ENCODE measurements around the gene SARM1.
"Not testable (repeated sequence)": the region's sequence is repeated elsewhere in the genome, so short reads cannot be mapped to it uniquely, and the experiment has no call there.

The SARM1 gene

GRCh38 chr17:28397275-28397674 is 25.8 kb downstream of the SARM1 start:
- no peak for DNase-seq

GRCh38 chr17:28397687-28398279 is 26.3 kb downstream of the SARM1 start:
- DNase-seq, result no peak

DNA sequence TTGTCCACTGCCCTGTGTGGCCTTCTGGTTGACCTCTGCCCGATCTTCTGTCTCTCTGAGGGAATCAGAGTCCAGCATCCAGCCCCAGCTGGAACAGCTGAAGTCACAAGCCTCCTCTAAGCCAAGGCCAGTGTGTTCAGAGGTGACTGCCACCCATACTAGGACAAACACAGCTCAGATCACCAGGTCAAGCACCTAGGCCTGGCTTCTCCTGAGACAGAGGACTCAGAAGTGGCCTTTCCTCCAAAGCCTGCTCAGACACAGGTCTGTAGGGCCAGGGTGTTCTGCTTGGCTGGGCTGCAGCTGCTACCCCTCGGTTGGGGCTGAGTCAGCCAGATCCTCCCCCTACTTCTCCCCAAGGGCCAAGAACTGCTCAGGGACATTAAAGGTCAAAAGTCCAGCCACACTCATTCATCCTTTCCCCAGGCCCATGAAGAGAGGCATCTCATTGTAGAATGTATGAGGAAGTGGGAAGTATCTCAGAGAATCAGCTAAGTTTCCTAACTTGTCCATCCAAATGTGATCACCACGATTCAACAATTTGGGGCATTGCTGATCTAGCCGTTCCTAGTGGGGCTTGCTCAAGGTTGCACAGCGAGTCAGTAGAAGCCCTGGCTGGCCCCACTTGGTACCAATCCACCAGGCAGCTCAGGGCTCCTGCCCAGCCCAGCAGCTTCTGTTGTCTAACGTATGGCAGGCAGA is 26.9 kb downstream of the SARM1 start:
- DNase-seq, result no peak

- DNase-seq, result no peak
Observed at GRCh38 chr17:28399808-28400207, 28.3 kb downstream of the SARM1 start.

- DNase-seq, result no peak
Observed at GRCh38 chr17:28402224-28402630, 30.7 kb downstream of the SARM1 start.

DNA sequence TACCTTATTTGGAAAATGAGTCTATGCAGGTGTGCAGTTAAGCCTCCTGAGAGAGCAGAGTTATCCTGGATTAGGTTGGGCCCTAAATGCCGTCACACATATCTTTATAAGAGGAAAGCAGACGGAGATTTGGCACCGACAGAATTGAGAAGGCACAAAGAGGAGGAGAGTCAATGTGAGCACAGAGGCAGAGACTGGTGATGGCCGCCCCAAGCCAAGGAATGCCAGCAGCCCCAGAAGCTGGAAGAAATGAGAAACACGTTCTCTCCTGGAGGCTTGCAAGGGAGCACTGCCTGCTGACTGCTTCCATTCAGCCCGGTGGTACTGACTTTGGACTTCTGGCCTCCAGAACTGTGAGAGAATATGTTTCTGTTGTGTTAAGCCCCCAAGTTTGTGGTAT is 31.4 kb downstream of the SARM1 start:
- DNase-seq, result no peak

- DNase-seq, result no peak
Observed at GRCh38 chr17:28404007-28404406, 32.5 kb downstream of the SARM1 start.

DNA sequence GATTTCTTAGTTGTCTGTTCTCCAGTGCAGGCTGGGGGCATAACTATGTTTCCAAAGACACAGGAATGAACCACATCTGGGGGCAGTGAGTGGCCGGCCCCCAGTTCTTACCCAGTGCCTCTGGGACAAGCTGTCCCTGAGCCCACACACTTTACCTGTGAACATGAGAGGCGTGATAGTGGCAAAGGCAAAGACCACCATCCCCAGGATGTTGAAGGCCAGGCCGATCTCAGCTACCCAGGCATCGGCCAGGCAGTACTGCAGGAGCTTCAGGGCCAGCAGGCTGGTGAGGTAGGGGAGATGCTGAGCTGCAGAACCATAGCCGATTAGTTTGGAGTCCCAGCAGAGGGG is 32.9 kb downstream of the SARM1 start:
- DNase-seq, result no peak

DNA sequence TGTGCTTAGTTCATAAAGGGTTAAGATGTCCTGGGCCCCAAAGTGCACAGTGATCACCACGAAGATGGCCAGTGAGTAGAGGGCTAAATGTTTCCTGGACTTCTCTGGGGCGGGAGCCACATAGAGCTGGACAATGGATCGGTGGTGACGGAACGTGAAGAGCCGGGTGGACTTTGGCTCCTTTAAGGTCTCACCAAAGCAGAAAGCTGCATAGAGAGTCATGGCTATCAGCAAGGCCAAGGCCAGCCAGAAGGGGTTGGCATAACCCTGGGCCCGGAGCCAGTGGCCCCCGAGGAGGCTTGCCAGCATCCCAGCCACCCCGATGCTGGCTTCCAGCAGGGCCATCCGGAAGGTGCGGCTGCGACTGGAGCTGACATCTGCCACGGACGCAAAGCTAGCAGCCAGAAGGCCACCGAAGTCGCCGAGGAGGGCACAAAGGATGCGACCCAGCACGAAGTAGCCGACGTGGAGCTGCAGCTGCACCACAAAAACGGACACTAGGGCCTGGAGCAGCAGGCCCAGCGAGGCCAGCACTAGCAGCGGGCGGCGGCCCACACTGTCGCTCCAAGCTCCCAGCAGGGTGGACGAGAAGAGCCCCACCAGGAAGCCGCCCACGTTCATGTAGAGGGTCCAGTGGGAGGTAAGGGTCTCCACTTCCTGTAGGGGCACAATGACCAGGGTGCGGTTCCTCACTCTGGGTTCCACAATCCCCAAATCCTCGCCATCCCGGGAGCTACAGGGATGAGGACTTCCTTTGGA is 33.5 kb downstream of the SARM1 start:
- no peak for DNase-seq

DNA sequence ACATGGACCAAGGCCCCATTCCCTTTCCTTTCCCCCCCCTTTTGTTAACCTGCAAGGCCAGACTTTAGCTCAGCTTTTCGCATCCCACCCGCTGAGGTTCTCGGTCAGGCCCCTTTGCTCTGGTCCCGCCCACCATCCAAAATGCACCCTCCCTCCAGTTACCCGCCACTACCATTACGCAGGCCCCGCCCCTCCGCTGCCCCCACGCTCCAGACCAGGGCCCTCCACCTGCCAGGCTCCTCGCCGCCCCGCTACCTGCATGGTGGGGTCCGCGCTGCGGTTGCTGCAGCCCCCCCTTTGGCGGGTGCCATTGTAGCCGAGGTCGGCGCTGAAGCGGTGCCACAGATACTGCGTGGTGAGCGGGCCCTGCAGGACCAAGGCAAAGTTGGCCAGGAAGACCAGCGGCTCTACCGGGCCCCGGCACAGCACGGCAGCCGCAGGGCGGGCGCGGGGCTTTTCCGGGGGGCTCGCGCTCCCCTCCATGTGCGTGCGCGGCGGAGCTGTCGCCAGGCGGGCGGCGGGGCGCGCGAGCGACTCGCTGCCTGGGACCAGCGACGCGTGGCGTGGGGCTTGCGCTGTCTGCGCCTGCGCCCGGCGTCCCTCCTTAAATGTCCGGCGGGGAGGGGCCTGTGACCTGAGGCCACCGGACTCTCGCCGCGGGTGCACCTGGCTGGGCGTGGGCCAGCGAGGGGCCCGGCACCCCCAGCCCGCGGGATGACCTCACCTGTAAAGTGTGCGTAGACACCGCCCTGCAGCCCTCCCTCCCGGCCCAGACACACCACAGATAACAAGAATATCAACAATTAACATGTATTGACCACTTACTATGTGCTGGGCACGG is 34.4 kb downstream of the SARM1 start, which contains the start of gene SLC46A1:
Gene SLC46A1, minus strand, starts transcription at position 581 of the 841 bp plus-strand sequence. Its CDS starts 98 bp downstream, at position 483.
- DNase-seq, result peak; percentile 79

- no peak for DNase-seq
Observed at GRCh38 chr17:28406473-28406814, 35.0 kb downstream of the SARM1 start.

DNA sequence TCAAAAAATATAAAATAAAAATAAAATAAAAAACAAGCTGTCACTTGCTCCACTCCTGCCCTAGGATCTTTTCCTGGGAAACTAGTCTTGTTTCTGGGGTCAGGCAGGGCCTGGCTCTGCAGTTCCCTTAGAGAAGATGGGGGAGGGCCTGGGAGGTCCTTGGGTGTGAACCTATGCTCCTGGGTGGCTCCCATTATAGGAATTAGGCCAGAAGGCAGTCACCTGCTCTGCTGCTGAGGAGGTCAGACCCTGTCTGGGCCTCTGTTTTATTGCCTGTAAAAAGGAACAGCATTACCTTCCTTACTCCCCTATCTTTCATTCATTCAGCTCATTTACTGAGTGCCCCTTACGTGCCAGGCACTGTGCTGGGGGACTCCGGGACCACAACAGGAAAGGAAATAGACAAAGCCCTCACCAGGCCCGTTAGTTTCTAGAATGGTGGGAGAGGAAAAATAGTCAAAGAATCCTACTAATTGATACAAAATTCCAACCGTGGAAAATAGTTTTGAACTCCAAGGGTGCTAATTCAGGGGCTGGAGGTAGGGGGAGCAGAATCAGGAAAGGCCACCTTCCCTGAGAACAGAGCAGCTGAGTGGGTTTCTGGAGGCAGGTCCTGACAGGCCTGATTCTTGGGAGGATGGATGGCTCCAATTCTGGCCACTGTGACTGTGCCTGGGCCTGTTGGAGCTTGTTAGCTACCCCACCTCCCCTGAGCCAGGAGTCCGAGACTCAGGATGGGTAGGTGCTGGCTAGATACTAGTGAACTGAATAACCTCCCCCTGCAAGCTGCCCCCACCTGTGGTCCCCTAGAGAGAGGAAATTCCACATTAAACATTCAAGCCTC is 35.9 kb downstream of the SARM1 start:
- peak; percentile 25 for DNase-seq

- no peak for DNase-seq
Observed at GRCh38 chr17:28407974-28408306, 36.4 kb downstream of the SARM1 start.

DNA sequence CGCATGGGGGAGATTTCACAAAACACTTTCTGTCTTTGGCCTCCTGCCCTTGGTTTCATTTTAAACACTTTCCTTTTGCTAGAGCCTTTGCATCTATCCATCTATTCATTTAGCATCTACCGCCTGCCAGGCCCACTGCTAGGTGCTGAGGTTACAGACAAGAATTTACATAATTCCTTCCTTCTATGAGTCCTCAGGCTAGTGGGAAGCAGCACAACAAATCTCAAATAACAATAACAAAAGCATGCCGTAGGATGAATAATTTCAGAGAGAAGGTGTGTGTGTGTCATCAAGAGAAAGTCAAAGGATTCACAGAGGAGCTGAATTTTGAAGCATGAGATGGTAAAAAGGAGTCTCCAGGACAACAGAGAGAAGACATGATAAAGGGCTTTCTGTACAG is 40.6 kb downstream of the SARM1 start:
- DNase-seq, result no peak

DNA sequence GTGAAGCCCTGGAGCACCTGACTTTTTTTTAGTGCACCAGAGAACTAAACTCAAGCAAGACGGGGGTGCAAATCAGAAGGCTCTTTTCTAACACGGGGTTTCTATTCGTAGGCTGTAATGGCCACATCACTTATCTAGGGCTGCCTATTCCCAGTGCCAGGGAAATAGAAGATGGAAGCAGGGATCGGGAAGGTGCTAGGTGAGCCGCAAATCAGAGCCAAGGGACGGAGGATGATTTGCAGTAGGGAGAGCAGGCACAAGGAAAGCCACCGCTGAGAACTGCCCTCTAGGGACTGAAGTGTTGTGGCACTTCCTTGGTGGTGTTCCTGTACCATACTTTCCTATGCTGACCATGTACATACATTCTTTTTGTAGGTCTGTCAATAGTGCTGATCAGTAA is 42.3 kb downstream of the SARM1 start:
- DNase-seq, result no peak

GRCh38 chr17:28415886-28416285 is 44.4 kb downstream of the SARM1 start:
- no peak for DNase-seq

DNA sequence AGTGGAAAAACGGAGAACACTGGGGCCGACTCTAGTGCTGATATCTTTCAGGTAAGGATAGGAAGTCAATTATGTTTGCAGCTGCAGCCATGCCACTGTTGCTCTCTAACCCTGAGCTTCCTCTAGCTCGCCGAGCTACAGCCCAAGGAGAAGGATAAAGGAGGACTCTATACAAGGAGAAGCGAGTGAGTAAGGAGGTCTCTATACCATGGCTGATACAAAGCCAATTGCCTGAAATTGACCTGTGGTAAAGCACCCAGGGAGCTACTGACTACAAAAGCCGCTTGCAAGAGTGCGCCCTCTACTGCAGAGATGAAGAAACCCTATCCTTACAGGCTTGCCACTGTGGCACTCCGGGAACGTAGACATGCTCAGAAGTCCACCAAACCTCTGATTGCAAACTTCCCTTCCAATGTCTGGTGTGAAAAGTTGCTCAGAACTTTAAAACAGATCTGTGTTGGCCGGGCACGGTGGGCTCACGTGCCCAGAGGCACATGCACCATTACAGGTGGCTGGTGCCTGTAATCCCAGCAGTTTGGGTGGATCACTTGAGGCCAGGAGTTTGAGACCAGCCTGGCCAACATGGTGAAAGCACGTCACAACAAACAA is 45.3 kb downstream of the SARM1 start:
- peak; percentile 56 for DNase-seq

GRCh38 chr17:28421787-28422305 is 50.4 kb downstream of the SARM1 start:
- no peak for DNase-seq

- no peak for DNase-seq
Observed at GRCh38 chr17:28425206-28425605, 53.7 kb downstream of the SARM1 start.

DNA sequence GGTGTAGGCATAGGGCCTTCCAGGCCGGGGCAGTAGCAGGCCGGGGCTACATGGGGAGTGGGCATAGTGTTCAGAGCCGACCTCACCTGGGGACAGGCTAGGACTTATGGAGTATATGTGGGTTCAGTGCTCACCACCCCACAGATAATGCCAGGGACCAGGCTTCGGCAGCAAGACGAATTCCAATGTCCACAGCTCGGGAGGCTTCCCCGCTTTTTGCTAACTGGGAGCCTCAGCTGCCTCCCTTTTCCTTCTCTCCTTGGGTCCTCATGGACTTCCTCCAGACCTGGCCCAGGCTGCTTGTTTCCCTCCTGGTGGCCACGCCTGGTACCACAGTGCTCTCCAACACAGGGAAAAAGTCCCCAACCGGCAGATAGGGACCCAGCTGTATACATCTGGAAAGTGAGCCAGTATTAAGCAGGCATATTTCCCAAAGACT is 54.6 kb downstream of the SARM1 start:
- DNase-seq, result peak; percentile 16

DNA sequence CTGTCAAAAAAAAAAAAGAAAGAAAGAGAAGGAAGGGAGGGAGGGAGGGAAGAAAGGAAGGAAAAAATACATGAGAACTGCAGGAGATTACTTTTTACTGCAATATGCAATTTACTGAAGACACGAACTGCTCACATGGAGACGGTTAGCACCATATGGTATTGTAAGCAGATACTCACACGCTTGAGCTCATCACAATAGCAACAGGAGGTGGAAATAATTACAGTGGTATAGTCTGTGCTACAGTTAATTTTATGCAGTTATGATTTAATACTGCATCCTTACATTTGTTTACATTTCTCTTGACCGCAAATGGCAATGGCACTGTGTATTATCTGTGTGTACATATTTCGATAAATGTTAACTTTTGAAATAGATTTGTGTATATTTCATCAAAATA is 55.9 kb downstream of the SARM1 start:
- DNase-seq, result peak; percentile 75

- not testable (repeated sequence) for DNase-seq
Observed at GRCh38 chr17:28427982-28428381, 56.5 kb downstream of the SARM1 start.

All from eye (tissue), 1 donor.